HEK293T (cell line): ENCODE data around the gene DLG2.

Experiments used
- ELF4 ChIP-seq: fragments of 450-650 bp; IDR thresholded peaks from 2 replicates; pipeline ENCODE4 v1.6.1; 2017; ENCODE audit warnings: antibody characterized with exemption
- FOXM1 ChIP-seq: fragments of 450-650 bp; IDR thresholded peaks from 2 replicates; pipeline ENCODE4 v1.6.1; 2017; ENCODE audit warnings: mild to moderate bottlenecking, borderline replicate concordance
- LEF1 ChIP-seq: fragments of 450-650 bp; IDR thresholded peaks from 2 replicates; pipeline ENCODE4 v1.6.1; 2017; ENCODE audit warnings: mild to moderate bottlenecking, borderline replicate concordance
- NFRKB ChIP-seq: fragments of 450-650 bp; IDR thresholded peaks from 2 replicates; pipeline ENCODE4 v1.6.1; 2016; ENCODE audit warnings: mild to moderate bottlenecking, moderate library complexity
- PKNOX1 ChIP-seq: fragments of 450-650 bp; IDR thresholded peaks from 2 replicates; pipeline ENCODE4 v1.6.1; 2016

GRCh38 chr11:83722392-83723119 lies 1904.6 kb downstream of the DLG2 start:
- TF ChIP-seq ELF4, result no peak
- TF ChIP-seq NFRKB, result no peak
- no peak for TF ChIP-seq PKNOX1
- TF ChIP-seq LEF1, result no peak
- no peak for TF ChIP-seq FOXM1
